HG03354 (cell line): ENCODE measurements around the gene PDLIM7.

Experiments used
- ATAC-seq: cut with Tn5 transposase; IDR thresholded peaks from one replicate; pipeline ENCODE4 v1.9.1; 2021; ENCODE audit warnings: mild to moderate bottlenecking; ENCODE audit not compliant: unreplicated experiment, poor library complexity, severe bottlenecking

The PDLIM7 gene

DNA sequence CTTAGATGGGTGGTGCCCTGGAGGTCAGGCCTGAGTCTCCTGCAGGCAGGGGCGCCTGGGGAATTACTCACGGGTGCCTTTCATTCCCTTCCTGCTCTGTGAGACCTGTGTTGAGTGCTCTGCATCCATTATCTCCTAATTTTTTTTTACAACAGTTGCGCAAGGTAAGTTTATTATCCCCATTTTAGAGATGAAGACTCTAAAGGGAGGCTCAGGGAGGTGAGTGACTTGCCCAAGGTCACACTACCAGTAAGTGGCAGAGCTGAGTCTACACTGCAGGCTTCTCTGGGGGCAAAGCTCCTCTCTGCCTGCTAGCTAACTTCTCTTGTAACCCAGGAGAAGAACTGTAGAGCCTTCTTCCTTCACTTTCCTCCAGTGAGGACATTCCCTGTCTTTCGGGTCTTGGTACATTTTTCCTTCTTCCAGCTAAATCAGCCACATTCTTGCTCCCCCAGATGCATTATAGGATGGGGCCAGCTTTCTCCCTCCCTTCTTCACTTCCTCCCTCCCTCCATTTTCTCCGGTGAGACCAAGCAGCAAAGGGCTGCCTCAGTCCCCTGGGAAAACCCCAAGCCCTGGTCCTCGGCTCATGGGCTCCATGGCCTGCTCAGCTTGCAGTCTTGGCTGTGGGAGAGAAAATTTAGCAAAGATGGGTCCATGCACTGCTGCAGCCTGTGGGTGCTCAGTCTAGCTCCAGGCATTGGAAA, 49.0 kb downstream of the PDLIM7 start:
- no peak for ATAC-seq

DNA sequence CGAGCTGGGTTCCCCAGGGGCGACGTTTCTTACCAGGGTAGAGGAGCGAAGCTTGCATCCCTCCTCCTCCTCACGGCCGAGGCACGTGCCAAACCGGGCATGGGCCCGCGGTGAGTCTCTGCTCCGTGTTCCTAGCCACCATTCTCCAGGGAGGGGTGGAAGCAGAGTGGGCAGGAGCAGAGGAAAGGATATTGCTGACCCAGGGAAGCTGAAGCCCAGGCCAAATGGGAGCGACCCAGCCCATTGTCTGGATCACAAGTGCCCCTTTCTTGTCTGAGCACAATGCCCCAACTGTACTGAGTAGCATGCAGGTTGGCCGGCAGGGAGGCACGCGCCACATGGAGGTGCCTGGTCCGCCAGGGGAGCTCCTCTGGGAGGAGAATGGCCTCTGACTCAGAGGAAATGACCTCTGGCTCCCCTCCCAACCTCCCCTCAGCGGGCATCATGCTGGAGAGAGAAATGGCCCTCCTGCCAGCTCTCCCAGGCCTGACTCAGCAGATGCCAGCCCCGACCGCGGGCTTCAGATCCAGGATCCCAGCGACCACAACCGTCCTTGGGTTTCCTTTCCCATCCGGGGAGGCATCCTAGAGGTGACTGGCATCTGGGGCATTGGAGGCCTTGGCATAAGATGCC, 49.7 kb downstream of the PDLIM7 start:
- no peak for ATAC-seq

DNA sequence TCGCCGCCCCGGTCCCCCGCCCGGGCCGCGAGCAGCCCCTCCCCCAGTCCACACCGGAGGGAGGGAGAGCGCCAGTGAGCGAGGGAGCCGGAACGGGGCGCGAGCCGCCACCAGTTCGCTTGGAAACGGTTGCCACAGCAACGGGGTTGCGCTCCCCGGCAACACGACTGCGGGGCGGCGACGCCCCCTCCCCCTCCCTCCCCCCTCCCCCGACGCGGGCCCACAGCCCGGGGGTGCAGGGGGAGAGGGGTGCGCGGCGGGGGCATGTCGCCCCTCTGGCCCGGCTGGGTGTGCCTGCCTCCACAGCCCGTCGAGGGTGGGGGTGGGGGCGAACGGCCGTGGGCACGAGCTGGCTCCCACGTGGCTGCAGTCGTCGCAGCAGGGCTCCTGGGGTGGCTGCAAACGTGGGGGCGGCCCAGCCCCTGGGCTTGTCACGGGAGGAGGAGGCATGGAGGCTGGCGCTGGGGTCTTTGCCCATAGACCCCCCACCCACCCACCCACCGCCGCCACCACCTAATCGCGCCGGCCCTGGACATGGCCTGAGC, 50.3 kb downstream of the PDLIM7 start:
- peak; percentile 57 for ATAC-seq

DNA sequence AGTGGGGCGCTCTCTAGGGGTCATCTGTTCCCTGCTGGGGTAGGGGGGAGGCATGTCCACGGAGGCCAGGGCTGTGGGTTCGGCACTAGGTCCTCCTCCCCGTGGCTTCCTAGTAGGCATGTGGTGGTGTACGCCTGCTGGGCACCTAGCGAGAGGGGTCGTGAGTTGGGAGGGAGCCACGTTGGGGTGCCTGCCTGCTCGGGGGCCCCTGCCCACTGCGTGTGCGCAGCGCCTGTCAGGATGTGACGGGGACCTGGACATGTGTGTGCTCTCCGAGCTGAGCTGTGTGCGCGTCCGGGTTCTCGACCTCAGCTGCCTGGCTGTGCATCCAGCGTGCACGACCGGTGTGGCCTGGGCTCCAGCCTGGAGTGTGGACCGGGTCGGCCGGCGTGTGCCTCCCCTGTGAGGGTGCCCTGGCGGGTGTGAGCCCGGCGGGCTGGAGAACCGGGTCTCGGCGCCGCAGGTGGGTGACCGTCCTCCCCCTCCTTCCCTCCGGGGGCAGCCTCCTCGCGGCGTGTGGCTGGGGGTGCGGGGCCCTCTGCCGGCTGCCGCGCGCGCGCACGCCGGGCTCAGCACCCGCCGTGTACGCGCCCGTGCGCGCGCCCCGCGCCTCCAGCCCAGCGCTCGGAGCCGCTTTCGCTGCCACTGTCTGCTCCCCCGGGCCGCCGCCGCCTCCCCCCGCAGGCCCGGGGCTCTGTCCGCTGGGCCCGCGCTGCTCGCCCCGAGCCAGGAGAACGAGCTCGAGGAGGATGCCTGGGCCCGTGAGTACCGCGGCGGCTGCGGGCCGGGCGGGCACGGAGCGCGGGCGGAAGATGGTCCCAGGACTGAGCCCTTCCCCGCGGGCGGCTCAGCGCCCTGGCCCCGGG, 51.0 kb downstream of the PDLIM7 start, which contains the start of gene PRR7:
TSS of gene PRR7 (plus strand) at position 615 of the 866 bp plus-strand sequence. CDS start 8,254 bp downstream, outside the sequence.
- ATAC-seq: peak; percentile 66

DNA sequence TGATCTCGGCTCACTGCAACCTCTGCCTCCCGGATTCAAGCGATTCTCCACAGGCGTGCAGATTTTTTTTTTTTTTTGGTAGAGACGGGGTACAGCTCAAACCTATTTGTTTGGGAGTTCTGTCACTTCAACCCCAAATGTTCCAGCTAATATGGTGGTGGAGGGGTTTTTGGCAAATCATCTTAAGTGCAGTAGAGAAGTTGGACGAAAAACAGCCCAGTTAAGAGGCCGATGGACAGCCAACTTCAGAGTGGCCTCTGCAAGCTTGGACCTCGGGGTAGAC, 51.5 kb downstream of the PDLIM7 start:
- no peak for ATAC-seq

DNA sequence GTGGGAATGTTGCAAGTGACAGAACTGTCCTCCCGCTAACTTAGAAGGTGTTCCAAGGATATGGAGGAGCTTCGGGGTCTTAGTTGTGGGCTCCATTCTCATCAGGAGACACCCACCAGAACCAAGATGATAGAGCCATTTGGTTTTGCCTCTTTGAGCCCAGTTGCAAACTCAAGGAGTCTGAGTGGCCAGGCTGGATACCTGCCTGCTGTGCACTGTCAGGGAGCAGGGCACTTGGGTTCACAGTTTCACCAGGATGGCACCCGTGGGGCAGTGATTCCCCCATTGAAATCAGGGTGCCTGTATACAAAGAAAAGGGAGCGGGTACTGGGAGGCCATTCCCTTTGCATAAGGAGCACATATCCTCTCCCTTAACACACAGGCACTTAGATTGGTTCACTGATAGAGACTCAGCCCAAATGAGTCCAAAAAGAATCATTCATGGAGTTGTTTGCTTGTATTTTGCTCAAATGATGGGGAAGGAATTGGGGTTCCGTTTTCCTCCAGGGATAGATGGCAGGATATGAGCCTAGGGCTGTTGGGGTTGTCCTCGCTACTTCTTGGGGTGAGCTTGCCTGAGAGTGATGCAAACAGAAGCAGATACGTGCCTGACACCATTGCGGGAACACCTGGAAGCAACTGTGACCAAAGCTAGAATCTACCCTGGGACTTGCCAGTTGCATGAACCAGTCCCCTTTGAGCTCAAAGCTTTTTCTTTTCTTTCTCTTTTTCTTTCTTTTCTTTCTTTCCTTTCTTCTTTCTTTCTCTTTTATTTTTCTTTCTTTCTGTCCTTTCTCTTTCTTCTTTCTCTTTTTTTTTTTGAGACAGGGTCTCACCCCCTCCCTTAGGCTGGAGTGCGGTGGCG, 52.1 kb downstream of the PDLIM7 start:
- no peak for ATAC-seq

DNA sequence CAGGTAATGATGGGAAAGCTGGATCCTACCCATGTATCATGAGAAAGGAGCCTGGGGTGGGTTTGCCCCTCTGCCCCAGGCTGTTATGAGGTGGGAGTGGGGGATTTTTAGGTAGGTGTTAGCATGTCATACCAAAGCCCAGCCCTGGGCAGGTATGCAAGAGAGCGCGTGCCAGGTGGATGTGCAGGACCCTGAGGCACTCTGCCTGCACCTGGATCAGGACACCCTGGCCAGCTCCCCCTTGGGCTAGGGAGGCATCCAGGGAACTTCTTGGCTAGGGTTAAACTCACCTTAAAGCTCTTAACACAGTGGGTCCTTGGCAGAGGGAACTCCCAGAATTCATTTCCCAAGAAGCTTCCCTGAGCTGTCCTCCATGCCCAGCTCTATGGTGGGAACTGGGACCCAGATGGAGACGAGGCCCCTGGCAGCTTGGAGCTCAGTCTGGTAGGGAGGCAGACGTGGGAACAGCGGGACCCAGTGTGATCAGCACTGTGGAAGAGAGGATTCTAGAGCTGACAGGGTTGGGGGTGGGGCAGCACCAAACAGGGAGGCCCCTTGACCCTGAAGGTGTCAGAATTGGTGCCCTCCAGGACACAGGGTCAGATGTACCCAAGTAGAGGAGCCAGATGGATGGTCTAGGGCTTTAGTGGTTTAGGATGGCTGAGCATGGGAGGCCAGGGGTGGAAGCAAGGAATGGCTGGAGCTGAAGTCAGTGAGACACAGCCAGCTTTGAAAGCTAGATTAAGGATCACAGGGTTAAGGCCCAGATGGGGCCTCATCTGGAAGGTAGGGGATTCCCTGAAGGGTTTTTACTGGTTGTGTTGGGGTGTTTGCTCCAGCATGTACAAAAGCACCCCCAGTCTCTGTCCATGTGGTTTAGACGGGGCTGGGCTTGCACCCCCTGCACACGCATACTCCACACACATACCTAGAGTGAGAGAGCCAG, 53.0 kb downstream of the PDLIM7 start:
- ATAC-seq: no peak

DNA sequence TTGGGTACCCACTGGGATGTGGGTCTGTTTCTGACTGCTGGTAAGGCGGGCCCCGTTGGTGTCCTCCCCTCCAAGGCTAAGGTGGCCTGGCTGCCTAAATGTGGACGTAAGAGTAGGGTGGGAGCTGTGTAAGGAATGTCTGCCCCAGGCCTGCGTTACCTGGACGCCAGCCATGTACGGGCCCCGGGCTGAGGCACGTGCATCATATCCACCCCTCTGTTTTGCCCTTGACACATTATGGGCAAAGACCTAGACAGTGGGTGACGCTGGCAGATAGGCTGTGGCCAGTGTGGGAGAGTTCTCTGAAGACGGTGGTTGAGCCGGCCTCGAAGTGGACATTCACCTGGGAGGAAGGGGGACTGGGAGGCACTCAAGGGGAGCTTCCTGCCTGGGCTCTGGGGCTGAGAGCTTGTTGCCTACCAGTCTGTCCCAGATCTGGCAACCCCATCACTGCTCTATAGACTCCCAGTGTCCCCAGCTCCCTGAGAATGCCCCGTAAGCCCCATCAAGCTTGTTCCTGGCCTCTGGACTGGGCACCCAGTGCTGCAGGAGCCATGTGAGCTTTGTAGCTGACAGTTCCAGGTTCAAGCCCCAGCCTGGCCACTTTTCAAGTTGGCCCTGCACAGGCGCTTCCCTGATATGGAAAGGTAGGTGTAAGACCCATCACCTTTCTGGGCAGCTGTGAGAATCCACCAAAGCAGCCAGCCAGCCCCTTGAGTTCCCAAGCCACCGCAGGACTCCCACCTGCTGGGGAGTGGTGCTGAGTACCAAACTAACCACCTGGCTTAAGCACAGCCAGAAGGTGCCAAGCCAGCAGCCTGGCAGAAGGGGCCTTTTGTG, 54.0 kb downstream of the PDLIM7 start:
- no peak for ATAC-seq

DNA sequence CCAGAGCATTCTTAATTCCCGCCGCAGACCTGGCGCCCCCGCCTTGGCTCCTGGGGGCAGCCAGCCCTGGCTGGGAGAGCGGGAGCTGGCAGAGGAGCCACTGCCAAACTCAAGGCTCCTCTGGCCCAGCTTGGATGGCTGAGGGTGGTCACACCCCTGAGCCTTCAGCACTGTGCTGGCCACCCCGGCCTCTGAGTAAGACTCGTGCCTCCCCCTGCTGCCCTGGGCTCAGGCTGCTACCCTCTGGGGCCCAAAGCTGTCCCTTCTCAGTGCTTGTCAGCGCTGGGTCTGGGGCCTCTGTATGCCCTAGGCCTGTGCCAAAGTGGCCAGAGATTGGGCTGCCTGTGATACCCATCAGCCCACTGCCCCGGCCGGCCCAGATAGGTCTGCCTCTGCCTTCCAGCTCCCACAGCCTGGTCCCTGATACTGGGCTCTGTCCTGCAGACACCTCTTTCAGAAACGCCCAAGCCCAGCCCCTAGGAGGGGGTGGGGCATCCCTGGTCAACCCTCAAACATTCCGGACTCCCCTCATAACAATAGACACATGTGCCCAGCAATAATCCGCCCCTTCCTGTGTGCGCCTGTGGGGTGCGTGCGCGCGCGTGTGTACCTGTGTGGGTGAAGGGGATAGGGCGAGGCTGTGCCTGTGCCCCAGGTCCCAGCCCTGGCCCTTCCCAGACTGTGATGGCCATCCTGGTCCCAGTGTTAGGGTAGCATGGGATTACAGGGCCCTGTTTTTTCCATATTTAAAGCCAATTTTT, 55.2 kb downstream of the PDLIM7 start:
- ATAC-seq: no peak

DNA sequence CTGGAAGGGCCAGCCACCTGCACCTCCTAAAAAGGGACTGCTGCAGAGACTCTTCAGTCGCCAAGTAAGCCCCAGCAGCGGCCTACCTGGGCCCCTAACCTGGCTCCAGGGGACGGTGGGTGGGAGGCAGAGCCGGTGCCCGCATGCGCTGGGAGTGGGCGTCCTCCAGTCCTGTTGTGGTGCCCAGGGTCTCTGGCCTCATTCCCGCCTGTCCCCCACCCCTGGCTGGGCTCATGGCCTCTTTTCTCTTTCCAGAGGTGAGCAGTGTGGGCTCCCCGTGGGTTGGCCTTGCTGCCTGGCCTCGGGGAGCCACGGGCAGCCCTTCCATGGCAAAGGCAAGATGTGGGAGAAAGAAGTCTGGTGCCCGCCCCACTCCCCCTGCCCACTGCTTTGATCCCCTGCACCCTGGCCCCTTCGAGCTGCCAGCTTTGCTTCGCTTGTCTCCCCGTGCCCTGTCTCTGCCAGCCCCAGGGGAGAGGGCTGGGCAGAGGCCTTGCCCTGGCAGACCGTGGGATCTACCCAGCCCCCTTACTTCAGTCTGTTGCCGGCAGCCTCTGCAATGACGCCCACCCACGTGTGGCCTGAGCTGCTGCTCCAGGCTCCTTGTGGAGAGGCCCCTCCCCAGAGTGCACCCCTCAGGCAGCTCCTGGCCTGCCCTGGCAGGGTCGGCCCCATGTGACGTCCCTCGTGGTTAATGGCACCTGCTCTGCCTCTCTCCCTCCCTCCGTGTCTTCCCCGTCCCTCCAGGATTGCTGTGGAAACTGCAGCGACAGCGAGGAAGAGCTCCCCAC, 56.2 kb downstream of the PDLIM7 start:
- no peak for ATAC-seq

DNA sequence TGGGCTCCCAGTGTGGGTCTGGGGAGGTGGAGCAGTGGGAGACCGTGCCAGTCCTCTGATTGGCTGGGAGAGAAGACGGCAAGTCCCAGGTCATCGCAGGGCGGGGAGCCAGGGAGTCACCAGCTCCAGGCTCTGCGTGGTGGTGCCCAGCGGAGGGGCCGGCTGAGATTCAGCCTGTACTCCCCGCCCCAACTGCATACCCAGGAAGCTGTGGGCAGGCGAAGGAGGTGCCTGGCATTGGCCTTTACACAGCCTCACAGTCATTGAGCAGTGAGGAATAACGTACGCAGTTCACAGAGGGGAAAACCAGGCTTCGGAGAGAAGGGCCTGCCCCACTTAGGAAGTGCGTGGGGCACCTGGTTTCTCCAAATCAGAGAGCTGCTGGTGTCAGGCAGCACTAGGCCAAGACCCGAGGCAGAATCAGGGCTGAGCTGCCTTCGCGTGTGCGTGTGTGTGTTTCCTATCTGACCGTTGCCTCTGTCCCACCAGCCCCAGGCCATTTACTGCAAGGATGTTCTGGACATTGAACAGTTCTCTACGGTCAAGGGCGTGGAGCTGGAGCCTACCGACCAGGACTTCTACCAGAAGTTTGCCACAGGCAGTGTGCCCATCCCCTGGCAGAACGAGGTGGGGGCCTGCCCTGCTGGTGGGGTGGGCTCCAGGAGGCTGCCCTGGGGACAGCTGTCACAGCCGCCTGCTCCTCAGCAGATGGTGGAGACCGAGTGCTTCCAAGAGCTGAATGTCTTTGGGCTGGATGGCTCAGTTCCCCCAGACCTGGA, 57.0 kb downstream of the PDLIM7 start:
- no peak for ATAC-seq

DNA sequence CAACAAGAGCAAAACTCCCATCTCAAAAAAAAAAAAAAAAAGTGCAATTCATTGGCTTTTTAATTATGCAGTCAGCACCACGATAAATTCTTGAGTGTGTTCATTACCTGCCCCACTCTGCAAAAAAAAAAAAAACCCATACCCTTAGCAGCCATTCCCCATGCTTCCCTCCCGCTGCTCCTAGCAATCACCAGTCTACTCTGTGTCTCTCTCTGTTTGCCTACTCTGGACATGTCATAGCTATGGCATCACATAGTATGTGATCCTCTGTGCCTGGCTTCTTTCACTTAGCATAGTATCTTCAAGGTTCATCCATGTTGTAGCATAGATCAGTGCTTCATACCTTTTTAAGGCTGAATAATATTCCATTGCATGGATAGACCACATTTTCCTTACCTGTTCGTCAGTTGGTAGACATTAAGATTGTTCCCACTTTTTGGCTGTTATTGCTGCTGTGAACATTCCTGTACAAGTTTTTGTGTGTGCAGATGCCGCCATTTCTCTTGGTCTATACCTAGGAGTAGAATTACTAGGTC, 57.8 kb downstream of the PDLIM7 start:
- ATAC-seq: no peak

DNA sequence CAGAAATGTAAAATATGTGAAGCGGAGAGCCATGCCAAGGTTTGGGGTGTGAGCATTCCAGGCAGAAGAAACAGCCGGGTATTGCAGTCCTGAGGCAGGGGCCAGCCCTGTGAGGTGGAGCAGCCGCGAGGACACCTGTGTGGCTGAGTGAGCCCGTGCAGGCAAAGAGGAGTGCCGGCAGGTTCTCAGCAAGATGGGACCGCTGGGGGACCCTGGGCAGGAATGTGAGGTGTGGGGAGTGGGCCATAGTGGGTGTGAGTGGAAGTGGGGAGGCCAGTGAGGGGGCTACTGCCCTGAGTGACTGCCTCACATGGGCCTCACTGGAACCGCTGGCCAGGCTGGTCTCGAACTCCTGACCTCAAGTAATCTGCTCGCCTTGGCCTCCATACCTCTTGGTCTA, 58.9 kb downstream of the PDLIM7 start:
- ATAC-seq: no peak

DNA sequence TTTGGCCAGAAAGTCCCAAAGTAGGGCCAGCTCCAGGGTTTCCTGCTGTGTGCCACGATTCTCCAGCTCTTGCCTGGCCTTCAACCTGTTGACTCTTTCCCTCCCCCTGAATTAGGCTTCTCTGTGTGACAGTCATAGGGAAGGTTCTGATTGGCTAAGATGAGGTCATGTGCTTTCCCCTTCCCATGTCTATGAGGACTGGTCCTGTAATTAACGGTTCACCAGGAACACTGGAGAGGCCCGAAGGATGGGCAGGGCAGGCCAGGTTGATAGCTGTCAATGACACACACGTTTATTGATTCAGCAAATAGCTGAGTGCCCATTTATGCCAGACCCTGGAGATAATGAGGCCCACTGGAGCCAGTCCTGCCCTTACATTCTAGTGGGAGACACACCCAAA, 59.8 kb downstream of the PDLIM7 start:
- no peak for ATAC-seq

DNA sequence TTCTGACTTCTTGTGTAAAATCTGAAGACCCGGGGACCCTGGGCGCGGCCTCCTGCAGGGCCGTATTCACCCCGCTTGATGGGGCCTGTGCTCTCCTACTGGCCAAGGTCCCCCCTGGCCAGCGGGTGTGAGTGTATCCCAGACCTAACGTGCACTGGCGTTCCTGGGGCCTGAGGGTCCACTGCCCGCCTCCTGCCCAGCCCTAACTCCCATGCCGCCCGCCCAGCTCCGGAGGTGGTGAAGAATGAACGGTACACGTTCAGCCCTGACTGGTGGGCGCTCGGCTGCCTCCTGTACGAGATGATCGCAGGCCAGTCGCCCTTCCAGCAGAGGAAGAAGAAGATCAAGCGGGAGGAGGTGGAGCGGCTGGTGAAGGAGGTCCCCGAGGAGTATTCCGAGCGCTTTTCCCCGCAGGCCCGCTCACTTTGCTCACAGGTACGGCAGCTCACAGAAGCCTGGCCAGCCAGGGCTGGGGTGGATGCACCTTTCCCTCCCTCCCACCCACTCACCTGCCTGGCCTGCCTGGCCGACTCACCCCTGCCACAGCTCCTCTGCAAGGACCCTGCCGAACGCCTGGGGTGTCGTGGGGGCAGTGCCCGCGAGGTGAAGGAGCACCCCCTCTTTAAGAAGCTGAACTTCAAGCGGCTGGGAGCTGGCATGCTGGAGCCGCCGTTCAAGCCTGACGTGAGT, 61.4 kb downstream of the PDLIM7 start:
- ATAC-seq: no peak
